Hindlimb muscle (tissue), 1 donor: ENCODE results near the gene TRIM63. TPM values are rescaled to one million over a fixed set of nuclear protein-coding genes. Genes with fewer than 3 reads are reported as not detected.

ENCODE experiments used
- DNase-seq: peaks from one replicate; pipeline ENCODE4 v3.0.0-alpha.2; 2013
- polyA plus RNA-seq: library from polyadenylated mRNA; unstranded; fragments of 120-200 nt; gene quantifications from one replicate; pipeline ENCODE4 v1.2.1, GENCODE V29; 2013; ENCODE audit not compliant: insufficient read length

The TRIM63 gene
- polyA plus RNA-seq, 1 donor, result 50.3 TPM

DNA sequence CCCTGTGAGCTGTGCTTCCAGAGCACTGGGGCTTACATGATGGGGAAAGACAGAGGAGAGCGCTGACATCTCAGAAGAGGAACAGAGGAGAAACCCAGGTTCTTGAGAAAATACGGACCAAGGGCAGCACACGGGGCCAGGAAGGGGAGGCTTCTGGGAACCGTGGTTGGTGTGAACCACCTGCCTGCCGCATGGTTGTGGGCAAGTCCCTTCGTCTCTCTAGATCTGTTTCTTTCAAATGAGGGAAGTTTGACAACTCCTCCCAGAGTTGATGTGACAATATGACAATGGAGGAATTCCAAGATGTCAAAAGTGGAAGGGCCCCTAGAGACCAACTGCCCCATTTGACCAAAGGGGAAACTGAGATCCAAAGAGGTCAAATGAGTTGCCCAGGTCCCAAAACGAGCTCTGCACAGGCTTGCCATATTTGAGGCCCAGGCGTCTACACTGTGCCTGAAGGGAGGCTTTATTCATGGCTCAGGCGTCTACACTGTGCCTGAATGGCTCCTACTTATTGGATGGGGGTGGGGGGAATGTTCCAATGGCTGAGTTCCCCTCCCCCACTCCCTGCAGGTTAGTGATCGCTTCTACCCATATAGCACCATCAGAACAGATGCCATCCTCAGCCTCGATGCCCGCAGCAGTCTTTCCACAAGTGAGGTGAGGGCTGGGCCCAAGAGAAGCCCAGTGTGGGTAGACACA is 34.6 kb downstream of the TRIM63 start:
- no peak for DNase-seq

DNA sequence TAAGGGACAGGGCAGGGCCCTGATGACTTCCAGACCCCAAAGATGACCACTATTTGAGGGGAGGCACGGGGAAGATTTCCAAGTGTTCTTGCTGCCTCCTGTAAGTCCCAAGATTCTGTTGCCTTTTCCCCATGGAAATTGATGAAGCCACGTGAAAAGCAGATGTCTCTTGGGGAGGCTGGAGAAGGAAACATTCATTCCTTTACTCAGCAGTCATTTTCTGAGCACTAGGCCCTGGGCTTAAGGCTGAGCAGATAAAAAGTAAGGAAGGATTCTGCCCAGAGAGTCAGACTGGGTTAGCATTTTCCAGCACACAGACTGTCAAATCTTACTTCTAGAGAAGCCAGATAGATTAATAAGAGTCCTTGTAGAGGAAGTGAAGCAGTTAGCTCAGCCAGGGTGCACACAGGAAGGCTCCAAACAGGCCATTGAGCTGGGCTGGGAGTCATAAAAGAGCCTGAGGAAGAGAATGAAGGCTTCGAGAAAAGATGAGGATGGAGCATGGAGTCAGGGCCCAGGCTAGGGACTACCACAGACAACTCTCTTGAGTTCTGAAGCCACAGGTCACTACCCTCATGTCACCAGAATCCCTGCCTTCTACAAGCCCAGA is 35.7 kb downstream of the TRIM63 start:
- no peak for DNase-seq

DNA sequence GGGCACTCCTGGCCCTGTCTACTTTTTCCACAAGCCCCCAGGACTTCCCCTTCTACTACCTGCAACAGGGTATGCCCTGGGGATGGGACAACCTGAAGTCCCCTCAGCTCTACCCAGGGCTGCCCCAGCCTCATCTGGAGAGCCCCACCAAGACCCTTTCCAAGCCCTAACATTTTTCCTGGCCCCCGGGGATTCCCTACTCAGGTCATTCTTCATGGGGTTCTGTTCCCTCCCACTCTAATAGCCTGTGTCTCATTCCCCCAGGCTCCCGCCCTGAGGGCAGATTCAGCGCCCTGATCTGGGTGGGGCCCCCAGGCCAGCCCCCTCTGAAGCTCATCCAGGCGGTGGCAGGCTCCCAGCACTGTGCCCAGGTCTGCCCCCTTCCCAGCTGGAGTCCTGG is 36.2 kb downstream of the TRIM63 start:
- no peak for DNase-seq

DNA sequence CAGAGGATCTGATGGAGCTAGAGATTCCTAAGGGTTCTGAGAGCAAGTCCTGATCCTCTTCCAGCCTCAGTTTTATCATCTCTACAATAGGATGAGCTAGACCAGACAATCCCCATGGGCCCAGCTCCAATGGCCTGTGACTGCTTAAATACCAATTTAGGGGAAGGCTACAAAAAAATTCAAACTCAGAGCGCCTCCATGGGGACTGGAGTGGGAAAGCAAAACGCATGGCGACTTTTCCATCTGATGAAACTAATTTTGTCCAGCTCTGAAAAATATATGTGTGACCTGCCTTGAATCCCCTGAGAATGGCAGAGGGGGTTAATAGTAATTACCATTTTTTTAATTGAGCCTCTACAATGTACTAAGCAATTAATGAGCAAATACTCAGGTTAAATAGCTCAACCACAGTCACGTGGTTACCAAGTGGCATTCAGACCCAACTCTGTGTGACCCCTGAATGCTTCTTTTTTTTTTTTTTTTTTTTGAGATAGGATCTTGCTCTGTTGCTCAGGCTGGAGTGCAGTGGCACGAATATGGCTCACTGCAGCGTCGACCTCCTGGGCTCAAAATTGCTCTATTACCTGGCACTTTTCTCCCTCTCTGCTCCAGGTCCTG is 37.5 kb downstream of the TRIM63 start:
- DNase-seq, result no peak

DNA sequence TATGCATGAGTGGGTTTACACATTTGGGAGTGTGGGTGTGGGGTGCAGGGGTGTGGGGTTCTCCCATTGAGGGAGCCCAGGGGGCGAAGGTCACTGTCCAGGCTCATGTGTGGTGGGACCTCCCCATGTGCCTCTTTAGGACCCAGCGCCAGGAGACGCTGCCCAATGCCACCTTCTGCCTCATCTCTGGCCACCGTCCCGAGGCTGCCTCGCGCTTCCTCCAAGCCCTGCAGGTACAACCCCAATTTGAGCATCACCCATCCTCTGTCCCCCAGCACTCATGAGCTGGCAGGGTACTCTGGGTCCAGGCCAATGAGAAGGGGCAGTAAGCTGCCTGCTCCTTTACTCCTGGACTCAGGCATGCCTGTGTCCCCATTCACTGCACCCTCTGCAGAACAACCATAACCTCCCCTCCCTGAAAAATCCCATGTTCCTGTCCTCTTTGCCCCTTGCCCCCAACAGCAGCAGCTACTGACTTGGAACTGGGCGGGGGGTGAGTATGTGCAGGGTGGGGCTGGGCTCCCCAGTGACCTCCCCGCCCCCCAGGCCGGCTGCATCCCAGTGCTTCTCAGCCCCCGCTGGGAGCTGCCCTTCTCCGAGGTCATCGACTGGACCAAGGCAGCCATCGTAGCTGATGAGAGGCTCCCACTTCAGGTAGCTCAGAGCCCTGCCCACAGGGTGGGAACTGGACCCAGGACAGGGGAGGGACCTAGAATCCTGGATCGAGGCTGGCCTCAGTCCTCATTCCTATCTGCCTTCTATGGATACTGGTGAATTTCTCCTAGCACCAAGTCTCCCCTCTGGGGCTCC is 38.2 kb downstream of the TRIM63 start:
- DNase-seq, result no peak

DNA sequence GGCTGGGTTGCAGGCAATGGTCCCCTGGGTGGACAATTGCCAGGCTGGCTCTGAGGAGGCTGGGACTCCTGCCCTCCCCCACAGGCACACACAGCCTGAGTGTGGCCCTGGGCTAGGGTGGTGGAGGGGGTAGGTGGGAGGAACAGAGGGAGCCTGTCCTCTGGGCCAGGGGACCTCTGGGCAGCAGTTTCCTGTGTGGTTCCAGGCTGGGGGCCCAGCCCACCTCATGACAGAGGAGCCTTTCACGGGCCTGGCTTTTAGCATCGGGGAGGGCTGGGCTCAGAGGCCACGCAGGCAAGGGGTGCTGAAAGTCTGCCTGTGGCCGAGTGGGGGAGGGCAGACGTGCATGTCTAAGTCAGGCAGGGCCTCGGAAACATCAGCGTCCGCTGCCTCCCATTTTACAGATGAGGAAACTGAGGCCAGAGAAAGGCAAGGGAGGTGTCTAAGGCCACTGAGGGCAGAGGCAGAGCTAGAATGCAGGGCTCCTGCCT is 38.9 kb downstream of the TRIM63 start:
- DNase-seq, result no peak

DNA sequence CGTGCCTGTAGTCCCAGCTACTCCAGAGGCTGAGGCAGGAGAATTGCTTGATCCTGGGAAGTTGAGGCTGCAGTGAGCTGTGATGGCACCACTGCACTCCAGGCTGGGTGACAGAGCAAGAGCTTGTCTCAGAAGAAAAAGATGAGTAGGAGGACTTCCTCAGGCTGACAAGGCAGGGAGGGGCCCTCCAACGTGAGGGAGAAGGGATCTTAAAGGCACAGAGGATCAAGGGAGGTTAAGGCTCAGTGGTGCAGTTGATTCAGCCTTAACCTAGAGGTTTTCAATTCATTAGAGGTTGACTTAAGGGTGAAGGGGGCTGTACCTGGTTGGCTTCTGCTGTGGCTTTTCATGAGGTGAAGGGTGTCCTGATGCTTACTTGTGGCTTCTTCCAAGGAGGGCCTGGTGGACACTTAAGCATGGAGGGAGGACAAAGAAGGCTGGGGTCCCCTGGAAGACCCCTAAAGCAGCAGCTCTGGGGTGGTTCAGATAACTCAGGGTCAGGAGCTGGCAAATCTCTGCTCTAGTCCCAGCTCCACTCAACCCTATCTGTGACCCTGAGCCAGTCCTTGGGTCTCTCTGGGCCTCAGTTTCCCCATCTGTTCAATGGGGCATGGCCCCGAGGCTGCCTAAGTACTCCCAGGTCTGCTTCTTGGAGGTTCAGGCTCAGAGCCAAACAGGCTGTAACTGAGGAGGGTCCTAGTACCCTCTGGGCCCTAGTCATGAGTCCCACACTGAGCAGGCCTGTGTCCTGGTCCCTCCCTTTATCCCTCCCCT is 39.5 kb downstream of the TRIM63 start:
- DNase-seq, result no peak

DNA sequence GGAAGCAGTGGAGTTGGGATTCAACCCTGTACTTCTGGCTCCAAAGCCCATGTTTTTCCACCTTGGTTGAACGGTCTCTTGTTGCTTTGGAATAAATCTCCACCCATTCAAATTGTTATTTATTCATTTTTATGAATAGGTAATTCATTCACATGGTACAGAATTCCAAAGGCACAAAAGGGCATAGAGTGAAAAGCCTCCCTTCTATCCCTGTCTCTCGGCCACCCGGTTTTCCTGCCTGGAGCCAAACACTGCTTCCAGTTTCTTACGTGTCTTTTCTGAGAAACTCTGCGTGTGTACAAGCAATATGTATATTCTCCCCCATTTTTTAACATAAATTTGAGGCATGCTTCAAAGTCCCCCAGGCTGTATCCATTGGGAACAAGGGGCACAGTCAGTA is 41.9 kb downstream of the TRIM63 start:
- no peak for DNase-seq

DNA sequence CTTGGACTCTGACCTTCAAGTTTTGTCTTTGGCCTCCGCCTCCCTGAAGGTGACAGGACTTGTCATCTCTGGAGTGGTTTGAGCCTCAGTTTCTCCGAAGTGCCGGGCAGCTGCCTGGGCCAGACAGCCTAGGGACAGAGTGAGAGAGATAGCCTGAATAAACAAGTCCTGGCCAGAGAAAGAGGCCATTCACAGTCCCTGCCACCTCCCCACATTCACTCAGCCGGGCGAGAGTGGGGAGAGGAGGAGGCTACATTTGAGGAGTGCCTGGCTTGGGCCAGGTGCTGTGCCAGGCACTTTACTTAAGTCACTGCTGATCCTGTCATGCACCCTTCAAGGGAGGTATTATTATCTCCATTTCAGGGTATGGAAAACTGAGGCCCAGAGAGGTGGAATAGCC is 42.4 kb downstream of the TRIM63 start:
- no peak for DNase-seq

DNA sequence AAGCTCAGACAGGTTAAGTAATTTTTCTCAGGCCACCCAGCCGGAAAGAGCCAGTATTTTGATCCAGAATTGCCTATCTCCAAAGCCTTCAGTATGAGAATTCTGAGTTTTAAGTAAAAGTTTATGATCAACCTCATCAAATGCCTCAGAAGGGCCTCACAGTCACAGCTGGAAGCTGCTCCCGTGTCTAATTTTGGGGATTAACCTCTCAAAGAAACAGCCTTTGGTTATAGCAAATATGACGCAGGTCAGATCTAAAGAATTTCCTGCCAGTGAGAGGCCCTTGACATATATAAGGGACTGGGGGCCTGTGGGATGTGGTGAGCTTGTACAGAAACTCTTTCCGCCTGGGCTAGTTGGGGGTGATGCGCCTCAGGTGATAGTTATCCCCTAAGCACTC is 43.6 kb downstream of the TRIM63 start:
- DNase-seq, result no peak

DNA sequence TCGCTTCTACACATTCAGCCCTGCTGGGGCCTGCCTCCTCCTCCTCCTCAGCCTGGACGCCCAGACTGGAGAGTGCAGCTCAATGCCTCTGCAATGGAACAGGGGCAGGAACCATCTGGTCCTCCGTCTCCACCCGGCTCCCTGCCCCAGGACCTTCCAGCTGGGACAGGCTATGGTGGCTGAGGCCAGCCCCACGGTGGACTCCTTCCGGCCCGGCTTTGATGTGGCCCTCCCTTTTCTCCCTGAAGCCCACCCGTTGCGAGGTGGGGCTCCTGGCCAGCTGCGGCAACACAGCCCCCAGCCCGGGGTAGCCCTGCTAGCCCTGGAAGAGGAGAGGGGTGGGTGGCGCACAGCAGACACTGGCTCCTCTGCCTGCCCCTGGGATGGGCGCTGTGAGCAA is 44.4 kb downstream of the TRIM63 start:
- no peak for DNase-seq

DNA sequence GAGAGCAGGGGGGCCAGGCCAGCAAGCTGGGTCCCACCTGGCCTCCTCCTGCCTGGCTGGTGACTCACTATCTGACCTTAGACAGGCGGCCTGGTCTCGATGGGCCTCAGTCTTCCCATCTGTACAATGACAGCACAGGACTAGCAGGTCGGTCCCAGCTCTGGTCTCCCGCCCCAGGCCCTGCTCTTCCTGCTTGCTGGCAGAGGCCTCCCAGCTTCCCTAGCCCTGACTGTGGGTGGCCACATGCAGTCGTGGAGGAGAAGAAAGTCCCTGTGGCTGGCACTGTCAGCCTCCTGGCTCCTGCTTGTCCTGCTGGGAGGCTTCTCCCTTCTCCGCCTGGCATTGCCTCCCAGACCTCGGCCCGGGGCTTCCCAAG is 45.0 kb downstream of the TRIM63 start:
- DNase-seq, result no peak

DNA sequence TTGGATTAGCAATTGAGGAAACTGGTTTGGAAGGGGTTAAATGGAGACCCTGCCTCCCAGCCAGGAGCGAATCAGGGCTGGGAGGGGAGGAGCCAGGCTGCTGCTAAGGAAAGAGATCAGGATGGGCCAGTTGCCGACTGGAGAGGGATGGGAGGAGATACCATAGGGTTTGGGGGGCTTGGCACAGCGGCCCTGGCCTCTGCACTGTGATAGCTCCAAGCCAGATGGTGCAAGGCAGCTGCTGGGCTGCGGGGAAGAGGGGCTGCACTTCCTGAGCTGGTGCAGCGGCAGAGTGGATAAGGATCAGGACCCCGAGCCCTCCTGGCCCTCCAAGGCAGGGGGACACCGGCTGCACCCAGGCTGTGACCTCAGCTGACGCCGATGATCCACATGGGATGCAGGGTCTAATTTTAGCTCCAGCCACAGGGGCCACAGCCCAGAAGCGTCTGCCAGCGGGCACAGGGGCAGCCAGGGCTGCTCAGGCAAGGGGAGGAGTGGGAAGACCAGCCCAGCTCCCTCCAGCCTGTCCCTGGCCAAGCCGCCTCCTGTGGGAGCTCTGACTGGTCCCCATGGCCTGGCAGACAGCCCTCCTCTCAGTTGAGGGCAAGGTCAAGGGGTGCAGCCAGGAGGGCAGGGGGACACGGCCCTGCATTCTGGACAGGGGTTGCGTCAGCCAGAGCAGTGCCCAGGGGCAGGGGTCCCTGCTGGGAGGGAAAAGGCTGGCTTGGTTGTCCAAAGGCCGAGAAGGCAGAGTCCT is 45.6 kb downstream of the TRIM63 start, which contains the start of gene EXTL1:
Gene EXTL1 (plus strand): TSS at position 129 of the 757 bp plus-strand sequence. CDS start 872 bp downstream, outside the sequence.
- DNase-seq, result peak; percentile 76

DNA sequence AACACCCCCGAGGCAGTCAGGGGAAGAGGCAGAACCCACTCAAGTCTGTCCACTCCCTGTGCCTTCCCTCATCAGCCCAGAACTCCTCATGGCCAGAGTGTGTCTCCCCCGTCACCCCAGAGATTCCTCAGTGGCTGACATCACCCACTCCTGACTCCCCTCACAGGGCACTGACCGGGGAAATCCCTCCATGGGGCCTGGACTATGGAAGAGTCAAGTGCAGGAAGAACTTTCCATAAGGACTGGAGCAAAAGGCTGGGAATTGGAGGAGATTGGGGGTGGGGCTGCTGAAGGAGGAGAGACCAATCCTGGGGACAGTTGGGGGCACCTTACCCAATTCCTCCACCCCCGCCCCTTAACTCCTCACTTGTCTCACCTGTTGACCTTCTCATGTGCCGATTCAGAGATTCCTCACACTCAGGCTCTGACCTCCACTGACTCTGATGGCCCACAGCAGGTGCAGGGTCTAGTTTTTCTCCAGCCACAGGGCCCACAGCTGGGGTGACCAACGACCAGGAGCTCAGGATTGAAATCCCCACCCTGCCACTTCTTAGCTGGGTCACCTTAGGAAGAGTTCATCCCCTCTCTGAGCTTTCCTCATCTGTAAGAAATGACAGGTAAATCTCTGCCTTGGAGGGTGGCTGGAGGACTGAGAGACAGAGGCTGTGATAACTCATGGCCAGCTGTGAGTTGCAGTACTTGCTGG is 46.3 kb downstream of the TRIM63 start:
- no peak for DNase-seq

DNA sequence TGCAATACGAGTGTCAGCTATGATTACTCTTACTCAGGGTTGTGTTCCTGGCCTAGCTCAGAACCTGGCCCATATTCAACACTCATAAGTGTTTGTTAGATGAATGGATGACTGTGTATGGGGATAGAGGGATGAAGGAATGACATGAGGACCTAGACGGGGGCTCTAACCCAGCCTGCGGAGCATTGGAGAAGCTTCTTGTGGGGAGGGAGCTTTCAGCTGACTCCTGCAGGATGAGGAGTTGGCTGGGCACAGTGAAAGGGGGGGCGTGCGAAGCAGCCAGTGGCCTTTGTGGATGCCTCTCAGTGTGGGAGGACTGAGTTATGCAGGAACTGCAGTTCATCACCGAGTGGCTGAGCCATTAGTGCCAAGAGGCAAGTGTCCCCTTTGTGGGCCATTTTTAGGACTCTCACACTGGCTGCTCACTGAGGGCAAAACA is 47.1 kb downstream of the TRIM63 start:
- no peak for DNase-seq

DNA sequence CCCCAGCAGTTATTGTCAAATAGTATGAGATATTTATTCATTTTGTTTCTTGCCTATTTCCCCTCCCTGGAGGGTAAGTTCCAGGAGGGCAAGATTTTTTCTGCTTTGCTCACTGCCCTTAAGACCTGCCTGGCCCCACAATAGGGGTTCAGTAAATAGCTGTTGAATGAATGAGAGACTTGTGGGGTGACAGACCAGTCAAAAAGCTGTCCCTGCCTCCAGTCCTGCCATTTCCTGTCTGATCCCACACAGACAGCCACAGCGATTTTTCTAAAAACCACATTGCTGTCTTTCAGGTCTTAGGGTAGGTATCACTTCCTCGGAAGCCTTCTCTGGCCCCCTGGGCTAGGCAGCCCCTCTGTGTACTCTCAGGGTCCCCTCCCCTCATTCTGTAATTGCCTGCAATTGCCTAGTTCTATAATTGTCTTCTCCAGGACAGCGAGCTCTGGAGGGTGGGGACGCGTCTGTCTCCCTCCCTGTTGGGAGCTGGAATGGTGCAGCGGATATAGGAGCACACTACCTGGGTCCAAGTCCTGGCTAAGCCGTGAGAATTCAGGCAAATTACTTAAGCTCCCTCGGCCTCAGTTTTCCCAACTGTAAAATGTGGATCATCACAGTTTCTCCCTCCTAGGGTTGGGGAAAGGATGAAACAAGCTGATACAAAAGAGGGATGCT is 47.7 kb downstream of the TRIM63 start:
- DNase-seq, result no peak

DNA sequence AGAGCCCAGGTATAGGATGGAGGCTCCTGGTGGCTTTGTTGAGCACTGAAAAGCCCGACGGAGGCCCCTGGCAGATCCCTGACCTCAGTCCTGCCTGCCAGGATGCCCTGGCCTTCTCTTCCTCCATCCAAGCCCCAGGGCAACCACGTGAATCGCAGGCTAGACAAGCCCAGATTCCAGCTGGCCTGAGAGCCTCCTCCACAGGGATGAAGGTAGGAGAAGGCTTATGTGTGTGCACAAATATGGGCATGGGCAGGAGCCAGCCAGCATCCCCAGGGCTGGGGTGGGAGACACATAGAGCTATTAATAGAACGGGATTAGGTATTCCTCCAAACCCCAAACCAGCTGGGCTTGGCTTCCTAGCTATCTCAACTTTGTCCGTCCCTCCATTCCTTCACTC is 49.8 kb downstream of the TRIM63 start:
- DNase-seq, result no peak

DNA sequence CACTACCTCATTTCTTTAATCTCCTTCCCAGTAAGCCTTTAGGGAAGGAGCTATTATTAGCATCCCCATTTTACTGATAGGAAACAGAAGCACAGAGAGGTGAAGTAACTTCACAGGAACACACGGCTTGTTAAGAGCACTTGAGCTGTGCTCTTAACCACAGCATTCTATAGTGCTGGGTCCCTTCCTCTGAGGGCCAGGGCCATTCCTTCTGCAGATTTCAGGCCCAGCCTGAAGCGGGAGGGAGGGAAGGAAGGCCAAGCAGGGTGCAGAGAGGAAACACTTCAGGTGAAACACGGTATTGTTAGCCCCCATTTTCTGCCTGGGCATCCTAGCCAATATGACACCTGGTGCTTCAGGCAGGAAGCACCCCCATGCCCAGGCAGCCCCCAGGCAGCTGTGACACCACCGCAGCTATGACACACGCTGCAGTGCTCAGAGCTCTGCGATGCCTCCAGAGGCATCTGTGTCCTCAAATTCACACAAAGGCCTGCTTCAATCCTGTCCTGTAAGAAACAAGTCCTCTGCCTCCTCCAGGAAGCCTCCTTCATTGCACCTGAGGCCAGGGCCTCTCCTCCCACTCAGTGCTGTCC is 50.4 kb downstream of the TRIM63 start:
- no peak for DNase-seq

DNA sequence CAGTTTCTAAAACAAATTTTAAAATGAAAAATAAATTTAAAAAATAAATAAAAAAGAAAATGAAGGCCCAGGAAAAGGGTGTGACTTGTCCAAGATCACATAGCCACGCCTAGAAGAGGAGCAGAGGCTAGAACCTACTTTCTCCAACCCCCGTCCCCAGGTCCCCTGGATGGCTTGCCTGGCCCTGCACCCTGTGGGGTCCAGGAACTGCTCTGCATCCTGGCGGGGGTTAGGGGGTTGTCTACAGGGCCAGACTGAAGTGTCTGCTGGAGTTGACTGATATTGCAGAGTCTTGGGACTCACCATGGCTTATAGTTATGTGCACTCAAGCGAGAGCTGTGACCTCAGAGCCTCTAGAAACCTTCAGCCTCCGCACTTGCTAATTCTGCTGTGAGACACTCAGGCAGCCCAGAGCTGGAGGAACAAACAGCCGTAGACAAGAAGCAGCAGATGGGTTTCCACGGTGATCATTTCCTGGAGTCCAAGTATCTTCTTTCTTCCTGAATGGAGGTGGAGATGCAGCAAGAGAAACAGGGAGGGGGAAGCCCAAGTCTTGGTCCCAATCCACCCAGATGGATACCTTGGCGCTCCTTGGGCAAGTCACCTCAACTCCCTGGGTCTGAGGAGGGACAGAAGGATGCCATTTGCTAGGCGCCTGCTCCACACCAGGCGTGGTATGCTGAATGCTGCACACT is 51.0 kb downstream of the TRIM63 start:
- DNase-seq, result no peak
